COLO668 (cell line): ENCODE data around the gene THOC6.

Source experiments
- DNase-seq: peaks from one replicate; lab custom pipeline; 2025; ENCODE audit not compliant: unreplicated experiment; lab: John Stamatoyannopoulos, UW

The THOC6 gene

GRCh38 chr16:3023669-3024478 is at the start of gene THOC6, which contains the start of gene HCFC1R1:
Gene THOC6 (plus strand): TSS chr16:3024035. CDS start chr16:3024327, 292 bp downstream.
Gene HCFC1R1 (minus strand): TSS chr16:3023942. CDS start chr16:3023941, 1 bp downstream.
- DNase-seq: peak; percentile 98

- DNase-seq: no peak
Observed at GRCh38 chr16:2974319-2975056, 49.3 kb upstream of the THOC6 start.

GRCh38 chr16:2975161-2975795 is 48.6 kb upstream of the THOC6 start:
- DNase-seq: no peak

- no peak for DNase-seq
Observed at GRCh38 chr16:2976201-2976600, 47.6 kb upstream of the THOC6 start.

- no peak for DNase-seq
Observed at GRCh38 chr16:2976673-2977072, 47.2 kb upstream of the THOC6 start.

- DNase-seq: peak; percentile 22
Observed at GRCh38 chr16:2977440-2977839, 46.4 kb upstream of the THOC6 start.

- DNase-seq: peak; percentile 38
Observed at GRCh38 chr16:2979669-2980226, 44.1 kb upstream of the THOC6 start.

GRCh38 chr16:2980227-2981176 is 43.3 kb upstream of the THOC6 start, which contains the start of gene PKMYT1:
Gene PKMYT1 (minus strand): TSS chr16:2980446. CDS start chr16:2979657, 789 bp downstream.
- DNase-seq: peak; percentile 94

- DNase-seq: no peak
Observed at GRCh38 chr16:2981177-2981898, 42.5 kb upstream of the THOC6 start.

- DNase-seq: no peak
Observed at GRCh38 chr16:2981899-2982250, 42.0 kb upstream of the THOC6 start.

GRCh38 chr16:2982402-2982801 is 41.4 kb upstream of the THOC6 start:
- DNase-seq: no peak

- peak; percentile 86 for DNase-seq
Observed at GRCh38 chr16:2983706-2984136, 40.1 kb upstream of the THOC6 start.

- no peak for DNase-seq
Observed at GRCh38 chr16:2985462-2985861, 38.4 kb upstream of the THOC6 start.

- peak; percentile 18 for DNase-seq
Observed at GRCh38 chr16:2985893-2986355, 37.9 kb upstream of the THOC6 start.

- peak; percentile 34 for DNase-seq
Observed at GRCh38 chr16:2986623-2987188, 37.1 kb upstream of the THOC6 start.

GRCh38 chr16:2987286-2987685 is 36.5 kb upstream of the THOC6 start:
- DNase-seq: no peak

- no peak for DNase-seq
Observed at GRCh38 chr16:2987833-2988232, 36.0 kb upstream of the THOC6 start.

GRCh38 chr16:2988590-2989099 is 35.2 kb upstream of the THOC6 start:
- DNase-seq: no peak

- DNase-seq: no peak
Observed at GRCh38 chr16:2990891-2991290, 32.9 kb upstream of the THOC6 start.
